Measurements from ENCODE around the gene IRAK3. TPM values are rescaled to one million over a fixed set of nuclear protein-coding genes. Genes with fewer than 3 reads are reported as not detected.
A peak's percentile ranks its signal among the peaks of the same experiment; 100 is the strongest.

IRAK3 gene, protein sequence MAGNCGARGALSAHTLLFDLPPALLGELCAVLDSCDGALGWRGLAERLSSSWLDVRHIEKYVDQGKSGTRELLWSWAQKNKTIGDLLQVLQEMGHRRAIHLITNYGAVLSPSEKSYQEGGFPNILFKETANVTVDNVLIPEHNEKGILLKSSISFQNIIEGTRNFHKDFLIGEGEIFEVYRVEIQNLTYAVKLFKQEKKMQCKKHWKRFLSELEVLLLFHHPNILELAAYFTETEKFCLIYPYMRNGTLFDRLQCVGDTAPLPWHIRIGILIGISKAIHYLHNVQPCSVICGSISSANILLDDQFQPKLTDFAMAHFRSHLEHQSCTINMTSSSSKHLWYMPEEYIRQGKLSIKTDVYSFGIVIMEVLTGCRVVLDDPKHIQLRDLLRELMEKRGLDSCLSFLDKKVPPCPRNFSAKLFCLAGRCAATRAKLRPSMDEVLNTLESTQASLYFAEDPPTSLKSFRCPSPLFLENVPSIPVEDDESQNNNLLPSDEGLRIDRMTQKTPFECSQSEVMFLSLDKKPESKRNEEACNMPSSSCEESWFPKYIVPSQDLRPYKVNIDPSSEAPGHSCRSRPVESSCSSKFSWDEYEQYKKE
- polyA plus RNA-seq, result 3.4 TPM
- long read RNA-seq, donor 1, result 0 reads
- long read RNA-seq, donor 2, result 0 reads
- long read RNA-seq, donor 3, result 0 reads
- long read RNA-seq, donor 4, result 0 reads
- long read RNA-seq, donor 5, result 0 reads
- long read RNA-seq, donor 6, full-length matches to known transcripts, result 1 of 1 reads
- long read RNA-seq, donor 6, partial matches to known transcripts, result 0 of 1 reads
- long read RNA-seq, donor 6, other reads (novel, unspliced or antisense), result 0 of 1 reads
- long read RNA-seq, donor 7, full-length matches to known transcripts, result 1 of 1 reads
- long read RNA-seq, donor 7, partial matches to known transcripts, result 0 of 1 reads
- long read RNA-seq, donor 7, other reads (novel, unspliced or antisense), result 0 of 1 reads
- long read RNA-seq, donor 8, full-length matches to known transcripts, result 1 of 1 reads
- long read RNA-seq, donor 8, partial matches to known transcripts, result 0 of 1 reads
- long read RNA-seq, donor 8, other reads (novel, unspliced or antisense), result 0 of 1 reads
- long read RNA-seq, donor 9, result 0 reads
- long read RNA-seq, donor 10, result 0 reads
- long read RNA-seq, donor 11, result 0 reads

DNA sequence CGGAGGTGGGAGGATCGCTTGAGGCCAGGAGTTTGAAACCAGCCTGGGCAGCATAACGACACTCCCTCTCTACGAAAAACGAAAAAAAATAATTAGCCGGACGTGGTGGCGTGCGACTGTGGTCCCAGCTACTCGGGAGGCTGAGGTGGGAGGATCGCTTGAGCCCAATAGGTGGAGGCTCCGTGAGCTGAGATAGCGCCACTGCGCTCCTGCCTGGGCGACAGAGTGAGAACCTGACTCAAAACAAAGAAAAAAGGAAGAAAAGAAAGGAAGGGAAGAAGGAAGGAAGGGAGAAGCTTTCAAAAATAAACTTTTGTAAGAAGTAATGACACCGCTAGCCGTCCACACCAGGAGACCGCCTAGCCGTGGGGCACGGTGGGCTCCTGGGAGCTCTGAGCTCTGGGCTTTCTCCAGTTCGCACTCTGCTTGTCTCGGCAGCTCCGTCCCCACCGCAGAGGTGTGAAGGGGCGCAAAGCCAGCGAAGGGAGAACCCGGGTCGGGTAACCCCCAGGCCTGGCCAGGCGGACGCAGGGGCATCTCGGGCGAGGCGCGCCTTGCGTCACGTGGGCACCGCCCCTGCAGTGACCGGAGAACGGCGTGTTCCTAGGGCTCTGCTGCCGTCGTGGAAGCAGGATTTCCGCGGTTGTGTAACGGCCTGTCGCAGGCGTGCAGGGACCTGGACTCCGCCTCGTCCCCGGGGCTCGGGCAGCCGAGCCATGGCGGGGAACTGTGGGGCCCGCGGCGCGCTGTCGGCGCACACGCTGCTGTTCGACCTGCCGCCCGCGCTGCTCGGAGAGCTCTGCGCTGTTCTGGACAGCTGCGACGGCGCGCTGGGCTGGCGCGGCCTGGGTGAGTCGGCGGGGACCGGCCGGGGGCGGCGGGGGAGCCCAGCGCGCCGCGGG is at the start of gene IRAK3:
IRAK3 (plus strand) TSS at position 631 of the 902 bp plus-strand sequence; CDS start at position 717, 86 bp downstream.
- peak within 1 kb of the TSS; percentile 48 for H3K4me3 ChIP-seq (ENCODE audit: low read length)
- H3K27ac ChIP-seq (ENCODE audit: low read length), result no peak within 1 kb of the TSS
- H3K4me1 ChIP-seq (ENCODE audit: control insufficient read depth, insufficient read depth, low read length), result peaks cover 5% of the 10 kb centered on the region
- peaks cover 5% of the 10 kb centered on the region for H3K9me3 ChIP-seq (ENCODE audit: control insufficient read depth, low read depth, low read length)
- peak; percentile 35 to 75 for DNase-seq
- H3K36me3 ChIP-seq (ENCODE audit: control insufficient read depth, insufficient read depth, low read length), result no peaks in the 10 kb centered on the region
- peaks cover 32% of the 10 kb centered on the region for H3K27me3 ChIP-seq (ENCODE audit: control insufficient read depth, insufficient read depth, low read length)
- WGBS (ENCODE audit: insufficient coverage, low lambda C conversion rate), result 80% methylated on average over 9 of the region's 82 CpGs

- DNase-seq, result no peak
Observed at GRCh38 chr12:66139328-66139727, 49.7 kb upstream of the IRAK3 start.

GRCh38 chr12:66140731-66141130 is 48.3 kb upstream of the IRAK3 start:
- peak in 1 of 2 donors; percentile 14 for DNase-seq
- Histone ChIP-seq H3K9me3 (ENCODE audit: control insufficient read depth, low read depth, low read length) (peaks cover 24% of the 10 kb centered on the region), H3K27me3 (ENCODE audit: control insufficient read depth, insufficient read depth, low read length) (no peaks in the 10 kb centered on the region), H3K27ac (ENCODE audit: low read length) (no peak overlapping the region), H3K4me3 (ENCODE audit: low read length) (no peak overlapping the region), H3K4me1 (ENCODE audit: control insufficient read depth, insufficient read depth, low read length) (no peaks in the 10 kb centered on the region), H3K36me3 (ENCODE audit: control insufficient read depth, insufficient read depth, low read length) (peaks cover 47% of the 10 kb centered on the region)

More at GRCh38 chr12:66139328-66139727, 49.7 kb upstream of the IRAK3 start:
- Histone ChIP-seq H3K9me3 (ENCODE audit: control insufficient read depth, low read depth, low read length) (peaks cover 24% of the 10 kb centered on the region), H3K36me3 (ENCODE audit: control insufficient read depth, insufficient read depth, low read length) (peaks cover 47% of the 10 kb centered on the region), H3K4me1 (ENCODE audit: control insufficient read depth, insufficient read depth, low read length) (no peaks in the 10 kb centered on the region), H3K4me3 (ENCODE audit: low read length) (no peak overlapping the region), H3K27ac (ENCODE audit: low read length) (no peak overlapping the region), H3K27me3 (ENCODE audit: control insufficient read depth, insufficient read depth, low read length) (no peaks in the 10 kb centered on the region)
- WGBS (ENCODE audit: insufficient coverage, low lambda C conversion rate), result no CpG with 5 or more reads among the region's 2 CpGs

DNA sequence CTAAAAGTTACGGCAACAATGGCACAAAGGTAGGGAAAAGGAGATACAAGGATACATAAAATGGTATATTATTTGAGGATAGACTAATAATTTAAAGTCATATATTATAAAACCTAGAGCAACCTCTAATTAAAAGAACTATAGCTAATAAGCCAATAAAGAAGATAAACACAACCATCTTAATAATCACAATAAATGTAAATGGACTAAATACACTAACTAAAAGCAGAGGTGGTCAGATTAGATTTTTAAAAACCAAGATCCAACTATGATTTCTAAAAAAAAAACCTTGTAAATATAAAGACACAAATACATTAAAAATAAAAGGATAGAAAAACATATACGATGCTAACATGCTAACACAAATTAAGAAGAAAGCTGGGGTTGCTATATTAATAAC is 47.7 kb upstream of the IRAK3 start:
- Histone ChIP-seq H3K27me3 (ENCODE audit: control insufficient read depth, insufficient read depth, low read length) (no peaks in the 10 kb centered on the region), H3K4me1 (ENCODE audit: control insufficient read depth, insufficient read depth, low read length) (no peaks in the 10 kb centered on the region), H3K36me3 (ENCODE audit: control insufficient read depth, insufficient read depth, low read length) (peaks cover 48% of the 10 kb centered on the region), H3K27ac (ENCODE audit: low read length) (no peak overlapping the region), H3K9me3 (ENCODE audit: control insufficient read depth, low read depth, low read length) (peaks cover 24% of the 10 kb centered on the region), H3K4me3 (ENCODE audit: low read length) (no peak overlapping the region)
- DNase-seq, result no peak
- WGBS (ENCODE audit: insufficient coverage, low lambda C conversion rate), result 100% methylated on average over 2 of the region's 2 CpGs

DNA sequence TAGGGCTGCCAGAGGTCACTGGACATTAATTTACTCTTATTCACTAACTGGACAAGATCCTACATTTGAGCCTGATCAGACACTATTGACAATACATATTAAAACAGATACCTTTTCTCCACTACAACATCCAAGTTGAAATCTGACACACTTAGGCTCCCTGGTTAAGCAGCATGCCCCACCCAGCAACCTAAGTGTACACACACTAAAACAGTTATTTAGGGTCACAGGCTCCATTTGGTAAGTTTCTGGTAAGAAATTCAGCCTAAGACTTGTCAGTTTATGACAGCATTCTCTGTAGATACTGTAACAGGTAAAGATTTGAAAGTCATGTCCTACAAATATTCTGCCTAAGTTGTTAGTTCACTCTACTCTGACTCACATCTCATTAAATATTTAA is 46.2 kb upstream of the IRAK3 start:
- Histone ChIP-seq H3K4me1 (ENCODE audit: control insufficient read depth, insufficient read depth, low read length) (no peaks in the 10 kb centered on the region), H3K27ac (ENCODE audit: low read length) (no peak overlapping the region), H3K9me3 (ENCODE audit: control insufficient read depth, low read depth, low read length) (peaks cover 24% of the 10 kb centered on the region), H3K36me3 (ENCODE audit: control insufficient read depth, insufficient read depth, low read length) (peaks cover 40% of the 10 kb centered on the region), H3K27me3 (ENCODE audit: control insufficient read depth, insufficient read depth, low read length) (no peaks in the 10 kb centered on the region), H3K4me3 (ENCODE audit: low read length) (no peak overlapping the region)
- DNase-seq, result no peak

DNA sequence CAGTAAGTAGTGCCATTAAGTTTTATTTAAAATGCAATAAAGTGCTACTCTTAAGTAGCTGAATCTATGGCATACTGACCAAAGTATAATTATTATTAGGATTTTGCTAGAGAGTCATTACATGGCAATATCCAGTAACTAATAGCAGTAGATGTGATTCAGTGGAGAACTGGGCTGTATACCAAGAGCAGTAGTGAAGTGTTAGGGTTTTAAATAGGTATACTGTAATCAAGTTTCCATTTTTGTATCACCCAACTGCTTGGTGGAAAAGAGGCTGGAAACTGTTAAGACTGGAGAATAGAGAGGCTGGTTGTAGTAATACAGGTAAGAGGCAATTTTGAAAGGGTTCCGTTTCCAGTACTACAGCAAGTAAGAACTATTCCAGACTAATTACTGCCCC is 45.1 kb upstream of the IRAK3 start:
- no peak for DNase-seq
- Histone ChIP-seq H3K27me3 (ENCODE audit: control insufficient read depth, insufficient read depth, low read length) (no peaks in the 10 kb centered on the region), H3K9me3 (ENCODE audit: control insufficient read depth, low read depth, low read length) (peaks cover 22% of the 10 kb centered on the region), H3K36me3 (ENCODE audit: control insufficient read depth, insufficient read depth, low read length) (peaks cover 36% of the 10 kb centered on the region), H3K4me1 (ENCODE audit: control insufficient read depth, insufficient read depth, low read length) (no peaks in the 10 kb centered on the region), H3K4me3 (ENCODE audit: low read length) (no peak overlapping the region), H3K27ac (ENCODE audit: low read length) (no peak overlapping the region)
- 100% methylated on average over 1 of the region's 1 CpG for WGBS (ENCODE audit: insufficient coverage, low lambda C conversion rate)

DNA sequence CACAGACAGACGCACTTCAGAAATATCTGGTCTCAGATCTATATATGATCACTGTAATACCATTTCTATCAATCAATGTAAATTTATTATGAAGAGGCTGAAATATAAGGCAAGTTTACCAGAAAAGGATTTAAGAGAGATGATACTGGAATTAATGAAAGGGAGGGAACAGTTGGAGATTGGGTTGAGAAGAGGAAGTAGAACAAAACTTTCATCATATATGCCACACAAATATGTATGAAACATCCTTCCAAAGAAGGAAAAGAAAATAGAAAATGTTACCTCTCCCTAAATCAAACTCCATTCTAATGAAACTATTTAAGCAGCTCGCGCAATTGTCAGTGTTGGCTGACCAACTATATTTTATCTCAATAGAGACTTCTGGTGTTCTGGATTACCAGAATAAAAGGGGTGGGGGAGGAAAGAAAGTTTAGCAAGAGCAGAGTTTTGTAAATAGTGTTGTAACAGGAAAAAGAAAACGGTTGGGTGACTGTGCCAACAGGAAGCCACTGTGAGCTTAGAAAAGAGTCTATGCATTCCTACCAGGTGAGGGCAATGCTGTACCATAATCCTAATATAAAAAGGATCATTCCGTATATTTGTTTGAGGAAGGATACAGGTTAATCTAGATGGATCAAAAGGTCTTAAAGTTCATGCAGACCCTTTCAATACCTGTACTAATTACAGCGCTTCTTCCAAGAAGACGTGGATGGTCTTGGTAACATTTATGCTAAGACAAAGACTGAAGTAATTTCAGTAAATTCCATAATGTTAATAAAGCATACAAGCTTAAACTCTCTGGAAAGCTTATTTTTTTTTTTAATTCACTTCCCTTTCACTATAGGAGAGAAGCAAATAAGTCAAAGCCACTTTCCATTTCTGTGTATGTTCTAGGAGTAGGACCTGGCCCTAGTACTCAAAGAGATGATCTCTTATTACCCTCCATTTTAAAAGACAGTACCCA is 43.9 kb upstream of the IRAK3 start:
- Histone ChIP-seq H3K9me3 (ENCODE audit: control insufficient read depth, low read depth, low read length) (peaks cover 19% of the 10 kb centered on the region), H3K27ac (ENCODE audit: low read length) (no peak overlapping the region), H3K27me3 (ENCODE audit: control insufficient read depth, insufficient read depth, low read length) (no peaks in the 10 kb centered on the region), H3K4me3 (ENCODE audit: low read length) (no peak overlapping the region), H3K4me1 (ENCODE audit: control insufficient read depth, insufficient read depth, low read length) (no peaks in the 10 kb centered on the region), H3K36me3 (ENCODE audit: control insufficient read depth, insufficient read depth, low read length) (peaks cover 31% of the 10 kb centered on the region)
- peak; percentile 19 to 44 for DNase-seq
- 29% methylated on average over 1 of the region's 7 CpGs for WGBS (ENCODE audit: insufficient coverage, low lambda C conversion rate)

DNA sequence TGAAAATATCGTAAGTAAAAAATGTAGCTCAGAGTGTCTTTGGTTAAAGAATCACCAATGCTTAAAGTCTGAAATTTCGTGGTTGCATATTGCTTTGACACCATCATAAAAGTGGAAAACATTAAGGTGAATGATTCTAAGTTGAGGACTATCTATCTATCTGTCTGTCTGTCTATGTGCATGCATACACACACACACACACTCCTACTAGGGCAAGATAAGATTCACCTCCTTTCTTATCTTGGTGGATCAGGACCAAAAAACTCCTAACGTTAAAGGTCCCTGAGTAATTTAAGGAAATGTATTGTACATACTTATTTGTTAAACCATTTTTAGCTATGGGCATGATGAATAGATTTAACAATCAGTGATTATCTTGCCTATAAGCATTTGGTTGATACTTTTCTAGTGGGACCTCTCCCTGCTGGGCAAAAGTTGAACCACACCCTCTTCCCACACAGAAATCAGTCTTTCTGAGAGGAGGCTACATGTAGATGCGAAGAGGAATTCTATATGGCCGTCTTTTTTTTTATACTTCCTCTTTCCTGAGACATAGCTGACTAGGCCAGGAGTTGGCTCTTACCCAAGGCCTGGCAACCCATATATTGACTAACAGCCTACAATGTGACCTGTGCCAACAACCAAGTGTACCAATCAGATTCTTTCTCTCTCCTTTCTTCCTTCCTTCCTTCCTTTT is 39.2 kb upstream of the IRAK3 start:
- H3K4me1 ChIP-seq (ENCODE audit: control insufficient read depth, insufficient read depth, low read length), result no peaks in the 10 kb centered on the region
- H3K27ac ChIP-seq (ENCODE audit: low read length), result no peak overlapping the region
- H3K27me3 ChIP-seq (ENCODE audit: control insufficient read depth, insufficient read depth, low read length), result no peaks in the 10 kb centered on the region
- H3K4me3 ChIP-seq (ENCODE audit: low read length), result no peak overlapping the region
- DNase-seq, result no peak
- H3K36me3 ChIP-seq (ENCODE audit: control insufficient read depth, insufficient read depth, low read length), result peaks cover 16% of the 10 kb centered on the region
- no peaks in the 10 kb centered on the region for H3K9me3 ChIP-seq (ENCODE audit: control insufficient read depth, low read depth, low read length)
- WGBS (ENCODE audit: insufficient coverage, low lambda C conversion rate), result no CpG with 5 or more reads among the region's 5 CpGs

Measured in large intestine (tissue), 12 donors.